Measurements from ENCODE around the gene MYO16.

Gene MYO16

DNA sequence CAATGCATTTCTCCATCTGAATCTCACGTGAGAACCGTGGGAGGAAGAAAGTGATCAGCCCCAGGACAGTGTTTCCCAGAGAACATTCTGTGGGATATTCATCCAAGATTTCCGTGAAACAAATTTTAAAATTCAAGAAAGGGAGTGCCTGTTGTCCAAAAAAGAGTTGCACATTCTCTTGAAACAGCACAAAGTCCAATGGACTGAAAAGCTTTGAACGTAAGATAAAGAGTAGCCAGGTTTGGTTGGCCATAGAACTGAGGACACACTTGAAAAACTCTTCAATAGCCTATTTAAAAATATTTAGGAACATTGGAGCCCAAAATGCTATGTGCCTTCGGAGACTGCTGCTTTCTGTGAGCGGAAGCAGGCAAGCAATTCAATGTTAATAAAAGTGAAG, 353.9 kb downstream of the MYO16 start:
- H3K9ac ChIP-seq (ENCODE audit: low read length), result no peak overlapping the region
- H3K27ac ChIP-seq (ENCODE audit: low read depth, low read length), result no peak overlapping the region
- no peak overlapping the region for H3K4me3 ChIP-seq (ENCODE audit: insufficient read depth, low read length, poor library complexity, severe bottlenecking)
- no peaks in the 10 kb centered on the region for H3K79me2 ChIP-seq (ENCODE audit: insufficient read depth, low read length)
- no peak for TF ChIP-seq EZH2phosphoT487 (conservative IDR thresholded peaks at IDR 0.05; ENCODE audit: low read length)
- no peak for TF ChIP-seq CTCF (IDR thresholded peaks at IDR 0.05; ENCODE audit: insufficient read depth, low read length, poor library complexity, severe bottlenecking)
- H2AFZ ChIP-seq (ENCODE audit: low read depth, low read length, severe bottlenecking), result no peak overlapping the region
- H3F3A ChIP-seq (ENCODE audit: insufficient read depth), result no peaks in the 10 kb centered on the region
- H3K27me3 ChIP-seq (ENCODE audit: low read length), result no peaks in the 10 kb centered on the region; the same call in 1 of the 2 replicates
- H3K9me2 ChIP-seq (replicated peaks; ENCODE audit: insufficient read depth, low read length), result no peaks in the 10 kb centered on the region
- H3K4me2 ChIP-seq (ENCODE audit: low read depth, low read length, poor library complexity, severe bottlenecking), result no peak overlapping the region
- no peaks in the 10 kb centered on the region for H3K9me3 ChIP-seq (ENCODE audit: insufficient read depth, low read length)
- H3K36me3 ChIP-seq (ENCODE audit: low read length), result no peaks in the 10 kb centered on the region
- no peaks in the 10 kb centered on the region for H4K20me1 ChIP-seq (ENCODE audit: low read depth, low read length)

DNA sequence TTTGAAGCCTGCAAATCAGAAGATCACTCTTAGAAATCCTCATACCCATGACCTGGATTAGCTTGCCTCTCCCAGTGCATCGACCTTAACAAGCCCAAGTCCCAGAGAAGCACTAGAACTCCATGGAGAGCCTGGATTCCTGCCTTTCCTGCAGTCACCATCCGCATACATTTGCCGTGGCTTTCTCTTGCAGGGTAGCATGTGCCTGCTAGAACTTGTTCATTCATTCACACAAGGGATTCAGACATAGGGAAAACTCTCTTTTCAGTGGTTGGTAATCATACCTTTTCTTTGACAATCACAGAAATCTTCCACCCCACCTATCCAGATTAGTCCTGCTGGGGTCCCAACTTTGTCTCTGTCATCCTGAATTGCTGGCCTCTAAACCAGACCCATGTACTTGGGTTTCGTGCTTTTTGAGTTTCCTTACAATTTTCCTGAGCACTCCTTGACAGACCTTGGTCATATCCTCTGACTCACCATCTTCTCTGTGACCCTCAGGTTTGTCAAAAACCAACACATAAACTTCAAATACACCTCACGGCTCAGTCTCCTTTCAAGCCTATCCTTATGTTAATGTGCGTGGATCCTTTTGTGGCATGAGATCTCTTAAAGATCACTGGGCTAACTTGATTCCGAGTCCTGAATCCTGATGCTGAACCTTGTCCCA, 355.0 kb downstream of the MYO16 start:
- no peaks in the 10 kb centered on the region for H3K9me3 ChIP-seq (ENCODE audit: insufficient read depth, low read length)
- TF ChIP-seq EZH2phosphoT487 (conservative IDR thresholded peaks at IDR 0.05; ENCODE audit: low read length) (no peak), CTCF (IDR thresholded peaks at IDR 0.05; ENCODE audit: insufficient read depth, low read length, poor library complexity, severe bottlenecking) (no peak)
- H3F3A ChIP-seq (ENCODE audit: insufficient read depth), result no peaks in the 10 kb centered on the region
- H3K27ac ChIP-seq (ENCODE audit: low read depth, low read length), result no peak overlapping the region
- H3K27me3 ChIP-seq (ENCODE audit: low read length), result no peaks in the 10 kb centered on the region; the same call in 1 of the 2 replicates
- H3K9ac ChIP-seq (ENCODE audit: low read length), result no peak overlapping the region
- no peak overlapping the region for H3K4me3 ChIP-seq (ENCODE audit: insufficient read depth, low read length, poor library complexity, severe bottlenecking)
- no peaks in the 10 kb centered on the region for H3K79me2 ChIP-seq (ENCODE audit: insufficient read depth, low read length)
- H4K20me1 ChIP-seq (ENCODE audit: low read depth, low read length), result no peaks in the 10 kb centered on the region
- H2AFZ ChIP-seq (ENCODE audit: low read depth, low read length, severe bottlenecking), result no peak overlapping the region
- H3K9me2 ChIP-seq (replicated peaks; ENCODE audit: insufficient read depth, low read length), result no peaks in the 10 kb centered on the region
- H3K36me3 ChIP-seq (ENCODE audit: low read length), result no peaks in the 10 kb centered on the region
- H3K4me2 ChIP-seq (ENCODE audit: low read depth, low read length, poor library complexity, severe bottlenecking), result no peak overlapping the region

DNA sequence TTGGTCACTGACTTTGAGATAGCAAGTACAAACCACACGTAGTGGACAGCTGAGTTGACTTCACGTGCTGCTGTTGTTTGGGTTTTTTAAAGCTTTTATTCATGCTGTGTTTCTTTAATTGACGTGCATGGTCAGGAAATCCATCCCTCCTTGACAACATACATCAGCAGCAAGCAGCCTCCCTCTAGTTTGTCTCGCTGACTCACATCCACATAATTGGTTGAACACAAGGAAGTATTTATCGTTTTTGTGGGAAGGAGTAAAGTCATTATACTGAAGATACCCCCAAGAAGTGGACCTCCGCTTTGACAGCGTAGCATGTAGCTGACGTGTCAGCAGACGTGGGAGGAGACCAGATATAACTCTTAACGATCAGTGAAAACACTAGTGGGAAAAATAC, 355.8 kb downstream of the MYO16 start:
- H4K20me1 ChIP-seq (ENCODE audit: low read depth, low read length), result no peaks in the 10 kb centered on the region
- no peak overlapping the region for H3K4me3 ChIP-seq (ENCODE audit: insufficient read depth, low read length, poor library complexity, severe bottlenecking)
- H2AFZ ChIP-seq (ENCODE audit: low read depth, low read length, severe bottlenecking), result no peak overlapping the region
- no peaks in the 10 kb centered on the region; the same call in 1 of the 2 replicates for H3K27me3 ChIP-seq (ENCODE audit: low read length)
- H3F3A ChIP-seq (ENCODE audit: insufficient read depth), result no peaks in the 10 kb centered on the region
- H3K79me2 ChIP-seq (ENCODE audit: insufficient read depth, low read length), result no peaks in the 10 kb centered on the region
- no peak overlapping the region for H3K9ac ChIP-seq (ENCODE audit: low read length)
- no peaks in the 10 kb centered on the region for H3K36me3 ChIP-seq (ENCODE audit: low read length)
- TF ChIP-seq EZH2phosphoT487 (conservative IDR thresholded peaks at IDR 0.05; ENCODE audit: low read length) (no peak), CTCF (IDR thresholded peaks at IDR 0.05; ENCODE audit: insufficient read depth, low read length, poor library complexity, severe bottlenecking) (no peak)
- H3K9me2 ChIP-seq (replicated peaks; ENCODE audit: insufficient read depth, low read length), result no peaks in the 10 kb centered on the region
- no peaks in the 10 kb centered on the region for H3K9me3 ChIP-seq (ENCODE audit: insufficient read depth, low read length)
- H3K27ac ChIP-seq (ENCODE audit: low read depth, low read length), result no peak overlapping the region
- no peak overlapping the region for H3K4me2 ChIP-seq (ENCODE audit: low read depth, low read length, poor library complexity, severe bottlenecking)
